Measurements from ENCODE around the gene APOA4. TPM values are rescaled to one million over a fixed set of nuclear protein-coding genes. Genes with fewer than 3 reads are reported as not detected.
A peak's percentile ranks its signal among the peaks of the same experiment; 100 is the strongest.

APOA4 gene
- total and polyA plus RNA-seq, 9 of the 15 experiments (the other 6 are each of a cell fraction or from before 2014, with no cell fraction given) = 0.07 TPM; not detected in 8

GRCh38 chr11:116852261-116853031, 29.3 kb upstream of the APOA4 start (continued):
- TF ChIP-seq, protein P1, sequence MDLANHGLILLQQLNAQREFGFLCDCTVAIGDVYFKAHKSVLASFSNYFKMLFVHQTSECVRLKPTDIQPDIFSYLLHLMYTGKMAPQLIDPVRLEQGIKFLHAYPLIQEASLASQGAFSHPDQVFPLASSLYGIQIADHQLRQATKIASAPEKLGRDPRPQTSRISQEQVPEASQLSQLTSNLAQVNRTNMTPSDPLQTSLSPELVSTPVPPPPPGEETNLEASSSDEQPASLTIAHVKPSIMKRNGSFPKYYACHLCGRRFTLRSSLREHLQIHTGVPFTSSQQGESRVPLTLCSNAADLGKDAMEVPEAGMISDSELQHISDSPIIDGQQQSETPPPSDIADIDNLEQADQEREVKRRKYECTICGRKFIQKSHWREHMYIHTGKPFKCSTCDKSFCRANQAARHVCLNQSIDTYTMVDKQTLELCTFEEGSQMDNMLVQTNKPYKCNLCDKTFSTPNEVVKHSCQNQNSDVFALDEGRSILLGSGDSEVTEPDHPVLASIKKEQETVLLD (IDR thresholded peaks at IDR 0.05) = no peak
- TF ChIP-seq PTBP1 (IDR thresholded peaks at IDR 0.05; ENCODE audit: low read depth, low read length) (no peak), NFE2 (IDR thresholded peaks at IDR 0.05; ENCODE audit: low read depth) (peak; percentile 23; the same call in 1 of the 2 replicates), CC2D1A (IDR thresholded peaks at IDR 0.05) (no peak), RAD21 (CRISPR knock-in tag; conservative IDR thresholded peaks at IDR 0.05 in 1 of 2, IDR thresholded peaks at IDR 0.05 in 1 of 2) (no peak), ZC3H11A (IDR thresholded peaks at IDR 0.05; ENCODE audit: low read depth, low read length) (no peak), ETS2 (tag; IDR thresholded peaks at IDR 0.05; ENCODE audit: borderline replicate concordance, poor library complexity, severe bottlenecking) (no peak), ZNF282 (CRISPR knock-in tag; IDR thresholded peaks at IDR 0.05) (no peak), ATF4 (CRISPR knock-in tag; IDR thresholded peaks at IDR 0.05) (no peak), SMARCA4 (IDR thresholded peaks at IDR 0.05) (no peak), HNRNPL (IDR thresholded peaks at IDR 0.05; ENCODE audit: low read depth, low read length) (no peak), HMBOX1 (IDR thresholded peaks at IDR 0.05) (peak; percentile 67), C11orf30 (IDR thresholded peaks at IDR 0.05; ENCODE audit: low read depth) (peak; percentile 74), ZNF3 (CRISPR knock-in tag; IDR thresholded peaks at IDR 0.05) (no peak), MAFG (tag; conservative IDR thresholded peaks at IDR 0.05) (peak; percentile 79), GTF2F1 (IDR thresholded peaks at IDR 0.05; ENCODE audit: low read depth, low read length) (no peak), ZNF512 (tag; IDR thresholded peaks at IDR 0.05) (no peak)
- TF ChIP-seq, protein P2, sequence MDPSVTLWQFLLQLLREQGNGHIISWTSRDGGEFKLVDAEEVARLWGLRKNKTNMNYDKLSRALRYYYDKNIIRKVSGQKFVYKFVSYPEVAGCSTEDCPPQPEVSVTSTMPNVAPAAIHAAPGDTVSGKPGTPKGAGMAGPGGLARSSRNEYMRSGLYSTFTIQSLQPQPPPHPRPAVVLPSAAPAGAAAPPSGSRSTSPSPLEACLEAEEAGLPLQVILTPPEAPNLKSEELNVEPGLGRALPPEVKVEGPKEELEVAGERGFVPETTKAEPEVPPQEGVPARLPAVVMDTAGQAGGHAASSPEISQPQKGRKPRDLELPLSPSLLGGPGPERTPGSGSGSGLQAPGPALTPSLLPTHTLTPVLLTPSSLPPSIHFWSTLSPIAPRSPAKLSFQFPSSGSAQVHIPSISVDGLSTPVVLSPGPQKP (CRISPR knock-in tag; IDR thresholded peaks at IDR 0.05) = no peak
- TF ChIP-seq, protein P3, sequence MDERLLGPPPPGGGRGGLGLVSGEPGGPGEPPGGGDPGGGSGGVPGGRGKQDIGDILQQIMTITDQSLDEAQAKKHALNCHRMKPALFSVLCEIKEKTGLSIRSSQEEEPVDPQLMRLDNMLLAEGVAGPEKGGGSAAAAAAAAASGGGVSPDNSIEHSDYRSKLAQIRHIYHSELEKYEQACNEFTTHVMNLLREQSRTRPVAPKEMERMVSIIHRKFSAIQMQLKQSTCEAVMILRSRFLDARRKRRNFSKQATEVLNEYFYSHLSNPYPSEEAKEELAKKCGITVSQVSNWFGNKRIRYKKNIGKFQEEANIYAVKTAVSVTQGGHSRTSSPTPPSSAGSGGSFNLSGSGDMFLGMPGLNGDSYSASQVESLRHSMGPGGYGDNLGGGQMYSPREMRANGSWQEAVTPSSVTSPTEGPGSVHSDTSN (CRISPR knock-in tag; IDR thresholded peaks at IDR 0.05; ENCODE audit: low read depth) = no peak
- TF ChIP-seq, protein P3 (tag; conservative IDR thresholded peaks at IDR 0.05; ENCODE audit: low read depth) = peak; percentile 67
